GM10266 (cell line): ENCODE data around the gene PNMA3.
"Not testable (repeated sequence)": the region's sequence is repeated elsewhere in the genome, so short reads cannot be mapped to it uniquely, and the experiment has no call there.

Experiments
- DNase-seq: peaks from one replicate; pipeline ENCODE4 v3.0.0; 2012; ENCODE audit errors: extremely low spot score
- CTCF ChIP-seq: IDR thresholded peaks from 2 replicates; pipeline ENCODE4 v1.5.1; 2012; ENCODE audit warnings: mild to moderate bottlenecking, low read depth; ENCODE audit not compliant: control insufficient read depth, insufficient read depth; ENCODE audit errors: missing control alignments

PNMA3 gene

GRCh38 chrX:153064061-153064460 is 7.8 kb downstream of the PNMA3 start:
- DNase-seq: no peak
- TF ChIP-seq CTCF: no peak

- DNase-seq: no peak
- TF ChIP-seq CTCF: no peak
These were observed 9.1 kb downstream of the PNMA3 start for GRCh38 chrX:153065389-153065788.

GRCh38 chrX:153066402-153066801 is 10.1 kb downstream of the PNMA3 start:
- DNase-seq: not testable (repeated sequence)

- not testable (repeated sequence) for DNase-seq
These were observed 15.8 kb downstream of the PNMA3 start, which contains the start of gene PNMA6A for GRCh38 chrX:153071909-153072583. TSS of gene PNMA6A (plus strand) at chrX:153072454. CDS start at chrX:153073063, 609 bp downstream.

- not testable (repeated sequence) for DNase-seq
These were observed 17.1 kb downstream of the PNMA3 start for GRCh38 chrX:153073331-153073730.

GRCh38 chrX:153074262-153074899 is 18.1 kb downstream of the PNMA3 start:
- DNase-seq: no peak

GRCh38 chrX:153074935-153075334 is 18.7 kb downstream of the PNMA3 start:
- DNase-seq: no peak
- no peak for TF ChIP-seq CTCF

More at GRCh38 chrX:153074262-153074899, 18.1 kb downstream of the PNMA3 start:
- TF ChIP-seq CTCF: no peak

- no peak for DNase-seq
- TF ChIP-seq CTCF: no peak
These were observed 19.1 kb downstream of the PNMA3 start for GRCh38 chrX:153075366-153075765.

- not testable (repeated sequence) for DNase-seq
These were observed 21.3 kb downstream of the PNMA3 start for GRCh38 chrX:153077437-153078135.

GRCh38 chrX:153083238-153083923 is 27.1 kb downstream of the PNMA3 start:
- not testable (repeated sequence) for DNase-seq
